HL-60 (cell line): ENCODE data around the gene CNNM3.

Experiments used
- GABPA ChIP-seq: IDR thresholded peaks from 2 replicates; pipeline ENCODE4 v1.6.1; 2012; ENCODE audit warnings: low read depth
- POLR2AphosphoS5 ChIP-seq: IDR thresholded peaks from 2 replicates; pipeline ENCODE4 v1.6.1; 2012; ENCODE audit warnings: low read depth
- TF ChIP-seq, protein P1 (sequence below): IDR thresholded peaks from one replicate; pipeline ENCODE4 v1.5.1; 2011; ENCODE audit warnings: low read length, control low read depth, inconsistent platforms; ENCODE audit not compliant: insufficient read depth
- TF ChIP-seq, protein P2 (sequence below): IDR thresholded peaks from 2 replicates; pipeline ENCODE4 v1.6.1; 2012; ENCODE audit warnings: low read depth; ENCODE audit not compliant: insufficient replicate concordance

- TF ChIP-seq, protein P1, sequence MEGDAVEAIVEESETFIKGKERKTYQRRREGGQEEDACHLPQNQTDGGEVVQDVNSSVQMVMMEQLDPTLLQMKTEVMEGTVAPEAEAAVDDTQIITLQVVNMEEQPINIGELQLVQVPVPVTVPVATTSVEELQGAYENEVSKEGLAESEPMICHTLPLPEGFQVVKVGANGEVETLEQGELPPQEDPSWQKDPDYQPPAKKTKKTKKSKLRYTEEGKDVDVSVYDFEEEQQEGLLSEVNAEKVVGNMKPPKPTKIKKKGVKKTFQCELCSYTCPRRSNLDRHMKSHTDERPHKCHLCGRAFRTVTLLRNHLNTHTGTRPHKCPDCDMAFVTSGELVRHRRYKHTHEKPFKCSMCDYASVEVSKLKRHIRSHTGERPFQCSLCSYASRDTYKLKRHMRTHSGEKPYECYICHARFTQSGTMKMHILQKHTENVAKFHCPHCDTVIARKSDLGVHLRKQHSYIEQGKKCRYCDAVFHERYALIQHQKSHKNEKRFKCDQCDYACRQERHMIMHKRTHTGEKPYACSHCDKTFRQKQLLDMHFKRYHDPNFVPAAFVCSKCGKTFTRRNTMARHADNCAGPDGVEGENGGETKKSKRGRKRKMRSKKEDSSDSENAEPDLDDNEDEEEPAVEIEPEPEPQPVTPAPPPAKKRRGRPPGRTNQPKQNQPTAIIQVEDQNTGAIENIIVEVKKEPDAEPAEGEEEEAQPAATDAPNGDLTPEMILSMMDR = no peak
- TF ChIP-seq POLR2AphosphoS5 = no peak
- TF ChIP-seq GABPA = no peak
- TF ChIP-seq, protein P2, sequence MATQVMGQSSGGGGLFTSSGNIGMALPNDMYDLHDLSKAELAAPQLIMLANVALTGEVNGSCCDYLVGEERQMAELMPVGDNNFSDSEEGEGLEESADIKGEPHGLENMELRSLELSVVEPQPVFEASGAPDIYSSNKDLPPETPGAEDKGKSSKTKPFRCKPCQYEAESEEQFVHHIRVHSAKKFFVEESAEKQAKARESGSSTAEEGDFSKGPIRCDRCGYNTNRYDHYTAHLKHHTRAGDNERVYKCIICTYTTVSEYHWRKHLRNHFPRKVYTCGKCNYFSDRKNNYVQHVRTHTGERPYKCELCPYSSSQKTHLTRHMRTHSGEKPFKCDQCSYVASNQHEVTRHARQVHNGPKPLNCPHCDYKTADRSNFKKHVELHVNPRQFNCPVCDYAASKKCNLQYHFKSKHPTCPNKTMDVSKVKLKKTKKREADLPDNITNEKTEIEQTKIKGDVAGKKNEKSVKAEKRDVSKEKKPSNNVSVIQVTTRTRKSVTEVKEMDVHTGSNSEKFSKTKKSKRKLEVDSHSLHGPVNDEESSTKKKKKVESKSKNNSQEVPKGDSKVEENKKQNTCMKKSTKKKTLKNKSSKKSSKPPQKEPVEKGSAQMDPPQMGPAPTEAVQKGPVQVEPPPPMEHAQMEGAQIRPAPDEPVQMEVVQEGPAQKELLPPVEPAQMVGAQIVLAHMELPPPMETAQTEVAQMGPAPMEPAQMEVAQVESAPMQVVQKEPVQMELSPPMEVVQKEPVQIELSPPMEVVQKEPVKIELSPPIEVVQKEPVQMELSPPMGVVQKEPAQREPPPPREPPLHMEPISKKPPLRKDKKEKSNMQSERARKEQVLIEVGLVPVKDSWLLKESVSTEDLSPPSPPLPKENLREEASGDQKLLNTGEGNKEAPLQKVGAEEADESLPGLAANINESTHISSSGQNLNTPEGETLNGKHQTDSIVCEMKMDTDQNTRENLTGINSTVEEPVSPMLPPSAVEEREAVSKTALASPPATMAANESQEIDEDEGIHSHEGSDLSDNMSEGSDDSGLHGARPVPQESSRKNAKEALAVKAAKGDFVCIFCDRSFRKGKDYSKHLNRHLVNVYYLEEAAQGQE = no peak
These were observed 45.0 kb downstream of the CNNM3 start for GRCh38 chr2:96861074-96861473.
